ENCODE data around the gene IQCH.

IQCH gene

GRCh38 chr15:67472957-67473356 is 218.4 kb downstream of the IQCH start:
- no peaks in the 10 kb centered on the region for H3K9me3 Mint-ChIP-seq
- no peaks in the 10 kb centered on the region for H3K36me3 Mint-ChIP-seq (ENCODE audit: low read depth)
- no peaks in the 10 kb centered on the region for H3K27me3 Mint-ChIP-seq
- no peak overlapping the region for H3K4me3 Mint-ChIP-seq
- no peaks in the 10 kb centered on the region for H3K4me1 Mint-ChIP-seq (ENCODE audit: low read depth)
- H3K27ac Mint-ChIP-seq: no peak overlapping the region

DNA sequence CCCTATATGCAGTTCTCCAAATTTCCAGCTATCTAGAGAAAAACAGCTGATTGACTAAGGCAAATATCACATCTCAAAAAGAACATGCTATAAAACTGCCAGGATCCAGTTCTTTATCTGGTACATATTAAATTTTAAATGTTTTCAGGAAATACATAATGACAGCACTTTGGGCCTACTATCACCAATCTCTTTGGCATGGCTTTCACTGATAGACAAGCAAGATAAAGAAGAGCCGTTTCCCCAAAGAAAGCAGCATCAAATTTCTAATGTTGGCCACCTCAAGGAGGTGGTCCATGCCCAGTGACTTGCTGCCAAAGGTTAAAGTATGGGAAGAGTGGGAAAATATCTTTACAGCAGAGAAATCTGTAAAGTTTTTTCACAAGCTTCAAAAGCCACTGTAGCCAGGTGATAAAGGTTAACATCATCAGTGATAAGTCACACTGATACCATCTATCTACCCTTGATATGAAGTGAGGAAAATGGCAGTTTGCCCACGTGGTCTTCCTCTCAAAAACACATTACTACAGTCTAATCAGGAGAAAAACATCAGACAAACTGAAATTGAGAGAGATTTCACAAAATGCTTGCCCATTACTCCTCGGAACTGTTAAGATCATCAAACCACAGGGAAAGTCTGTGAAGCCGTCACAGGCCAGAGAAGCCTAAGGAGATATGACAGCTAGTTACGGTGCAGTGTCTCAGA is 220.0 kb downstream of the IQCH start:
- no peaks in the 10 kb centered on the region for H3K27me3 Mint-ChIP-seq
- H3K36me3 Mint-ChIP-seq (ENCODE audit: low read depth): no peaks in the 10 kb centered on the region
- H3K4me1 Mint-ChIP-seq (ENCODE audit: low read depth): no peaks in the 10 kb centered on the region
- H3K27ac Mint-ChIP-seq: no peak overlapping the region
- H3K4me3 Mint-ChIP-seq: no peak overlapping the region
- H3K9me3 Mint-ChIP-seq: no peaks in the 10 kb centered on the region

GRCh38 chr15:67479781-67480505 is 225.4 kb downstream of the IQCH start:
- Mint-ChIP-seq H3K36me3 (ENCODE audit: low read depth) (peaks cover 3% of the 10 kb centered on the region), H3K9me3 (no peaks in the 10 kb centered on the region), H3K27ac (no peak overlapping the region), H3K4me3 (no peak overlapping the region), H3K4me1 (ENCODE audit: low read depth) (no peaks in the 10 kb centered on the region), H3K27me3 (no peaks in the 10 kb centered on the region)

- Mint-ChIP-seq H3K4me3 (no peak overlapping the region), H3K36me3 (ENCODE audit: low read depth) (peaks cover 3% of the 10 kb centered on the region), H3K27me3 (no peaks in the 10 kb centered on the region), H3K27ac (no peak overlapping the region), H3K4me1 (ENCODE audit: low read depth) (no peaks in the 10 kb centered on the region), H3K9me3 (no peaks in the 10 kb centered on the region)
Observed at GRCh38 chr15:67480741-67481140, 226.2 kb downstream of the IQCH start.

DNA sequence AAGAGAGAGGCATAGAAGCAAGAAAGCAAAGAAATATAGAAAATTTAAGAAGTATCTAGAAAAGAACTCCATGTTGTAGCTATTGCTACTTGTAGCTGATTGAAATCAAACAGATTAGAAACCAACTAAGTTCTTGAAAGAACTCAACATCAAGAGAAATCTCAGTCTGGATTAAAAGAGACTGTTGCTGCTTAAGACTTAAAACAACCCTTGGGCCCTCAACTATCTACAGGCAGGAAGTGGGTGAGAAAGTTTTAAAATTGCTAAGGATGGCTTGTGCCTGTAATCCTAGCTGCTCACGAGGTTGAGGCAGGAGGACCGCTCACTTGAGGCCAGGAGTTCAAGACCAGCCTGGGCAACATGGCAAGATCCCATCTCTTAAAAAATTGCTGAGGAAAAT is 227.1 kb downstream of the IQCH start:
- H3K27ac Mint-ChIP-seq: no peak overlapping the region
- H3K27me3 Mint-ChIP-seq: no peaks in the 10 kb centered on the region
- no peak overlapping the region for H3K4me3 Mint-ChIP-seq
- no peaks in the 10 kb centered on the region for H3K4me1 Mint-ChIP-seq (ENCODE audit: low read depth)
- H3K9me3 Mint-ChIP-seq: no peaks in the 10 kb centered on the region
- H3K36me3 Mint-ChIP-seq (ENCODE audit: low read depth): peaks cover 3% of the 10 kb centered on the region

- H3K27ac Mint-ChIP-seq: no peak overlapping the region
- H3K4me1 Mint-ChIP-seq (ENCODE audit: low read depth): no peaks in the 10 kb centered on the region
- H3K27me3 Mint-ChIP-seq: no peaks in the 10 kb centered on the region
- H3K9me3 Mint-ChIP-seq: no peaks in the 10 kb centered on the region
- H3K36me3 Mint-ChIP-seq (ENCODE audit: low read depth): no peaks in the 10 kb centered on the region
- H3K4me3 Mint-ChIP-seq: no peak overlapping the region
Observed at GRCh38 chr15:67495585-67495984, 241.0 kb downstream of the IQCH start.

DNA sequence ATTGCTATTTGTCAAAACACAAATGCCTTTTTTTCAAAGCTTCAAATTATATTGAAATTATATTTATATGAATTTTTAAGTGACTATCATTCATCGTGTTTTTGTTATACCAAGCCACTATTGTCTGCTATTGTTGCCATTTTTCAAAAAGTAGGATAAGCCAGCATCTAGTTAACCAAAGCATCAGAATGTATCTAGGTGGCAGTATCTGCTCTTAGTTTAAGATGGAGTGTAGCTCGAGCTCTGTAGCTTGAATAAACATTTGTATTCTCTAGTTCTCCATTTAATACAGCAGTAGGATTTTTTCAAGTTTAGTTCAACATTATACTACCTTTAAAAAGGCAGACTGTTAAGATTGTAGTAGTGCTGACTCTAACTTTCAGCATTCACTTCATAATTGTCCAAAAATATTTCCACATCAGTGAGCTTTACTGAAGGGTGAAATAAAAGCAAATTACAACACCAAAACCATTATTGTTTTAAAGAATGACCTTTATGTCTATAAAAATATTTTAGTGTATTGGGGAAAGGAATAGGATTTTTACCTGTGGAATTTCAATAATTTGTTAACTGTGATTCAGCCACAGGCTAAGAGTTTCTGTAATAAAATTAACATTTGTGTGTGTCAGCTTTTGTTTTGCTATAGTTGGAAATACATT is 246.7 kb downstream of the IQCH start:
- Mint-ChIP-seq H3K4me1 (ENCODE audit: low read depth) (peaks cover 6% of the 10 kb centered on the region), H3K36me3 (ENCODE audit: low read depth) (no peaks in the 10 kb centered on the region), H3K27ac (no peak overlapping the region)

DNA sequence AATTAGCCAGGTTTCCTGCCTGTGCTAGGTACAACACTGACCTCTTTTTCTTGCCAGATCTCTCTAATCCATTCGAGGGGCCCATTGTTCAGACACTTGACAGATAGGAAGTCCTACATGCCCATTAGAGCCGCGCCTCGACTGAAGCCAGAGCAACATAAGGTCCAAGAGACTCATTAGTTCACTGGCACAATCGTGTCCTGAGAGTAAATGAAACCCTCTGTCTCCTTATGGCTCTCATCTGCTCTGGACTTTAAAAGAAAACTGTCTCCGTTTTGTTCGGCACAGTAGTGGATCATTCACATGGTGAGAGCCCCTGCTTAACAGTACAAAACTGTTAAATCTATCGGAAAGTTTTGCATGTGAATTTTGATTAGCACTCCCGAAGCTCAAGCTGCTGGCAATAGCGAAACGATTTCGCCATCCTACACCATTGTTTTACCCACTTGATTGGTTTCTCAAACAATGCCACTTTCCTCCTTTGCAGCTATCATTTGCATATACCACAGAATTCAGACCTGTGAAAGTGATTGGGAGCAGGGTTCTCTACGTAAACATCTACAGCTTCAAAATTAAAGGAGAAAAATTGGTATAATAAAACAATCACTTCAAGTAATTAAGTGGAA is 247.4 kb downstream of the IQCH start:
- H3K4me3 Mint-ChIP-seq: no peak overlapping the region
- H3K4me1 Mint-ChIP-seq (ENCODE audit: low read depth): peaks cover 6% of the 10 kb centered on the region
- H3K27me3 Mint-ChIP-seq: no peaks in the 10 kb centered on the region
- H3K9me3 Mint-ChIP-seq: no peaks in the 10 kb centered on the region
- no peaks in the 10 kb centered on the region for H3K36me3 Mint-ChIP-seq (ENCODE audit: low read depth)
- H3K27ac Mint-ChIP-seq: no peak overlapping the region

More for the DNA sequence above, 246.7 kb downstream of the IQCH start:
- Mint-ChIP-seq H3K27me3 (no peaks in the 10 kb centered on the region), H3K4me3 (no peak overlapping the region), H3K9me3 (no peaks in the 10 kb centered on the region)

DNA sequence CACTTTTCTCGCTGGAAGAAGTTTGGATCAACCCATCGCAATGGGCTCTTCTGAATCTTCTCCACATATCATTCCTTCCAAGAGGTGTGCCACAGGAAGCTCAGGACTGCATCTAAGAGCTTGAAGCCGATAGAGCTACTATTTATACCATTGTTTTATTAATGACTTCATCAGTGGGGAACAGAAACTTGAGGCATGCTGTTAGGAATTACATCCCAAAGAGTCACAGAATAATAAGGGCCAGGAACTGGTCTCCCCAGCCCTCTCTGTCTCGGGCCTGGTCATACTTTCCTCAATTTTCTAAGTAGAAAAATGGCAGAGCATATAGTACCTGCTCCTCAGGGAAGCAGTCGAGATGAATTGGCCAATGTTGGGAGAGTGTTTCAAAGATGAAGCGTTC is 249.5 kb downstream of the IQCH start:
- Mint-ChIP-seq H3K27me3 (no peaks in the 10 kb centered on the region), H3K4me3 (no peak overlapping the region), H3K9me3 (no peaks in the 10 kb centered on the region), H3K27ac (no peak overlapping the region), H3K36me3 (ENCODE audit: low read depth) (peaks cover 5% of the 10 kb centered on the region), H3K4me1 (ENCODE audit: low read depth) (peaks cover 6% of the 10 kb centered on the region)

GRCh38 chr15:67504796-67505195 is 250.2 kb downstream of the IQCH start:
- no peak overlapping the region for H3K4me3 Mint-ChIP-seq
- H3K9me3 Mint-ChIP-seq: no peaks in the 10 kb centered on the region
- no peak overlapping the region for H3K27ac Mint-ChIP-seq
- no peaks in the 10 kb centered on the region for H3K27me3 Mint-ChIP-seq
- H3K36me3 Mint-ChIP-seq (ENCODE audit: low read depth): peaks cover 5% of the 10 kb centered on the region
- peaks cover 6% of the 10 kb centered on the region for H3K4me1 Mint-ChIP-seq (ENCODE audit: low read depth)

DNA sequence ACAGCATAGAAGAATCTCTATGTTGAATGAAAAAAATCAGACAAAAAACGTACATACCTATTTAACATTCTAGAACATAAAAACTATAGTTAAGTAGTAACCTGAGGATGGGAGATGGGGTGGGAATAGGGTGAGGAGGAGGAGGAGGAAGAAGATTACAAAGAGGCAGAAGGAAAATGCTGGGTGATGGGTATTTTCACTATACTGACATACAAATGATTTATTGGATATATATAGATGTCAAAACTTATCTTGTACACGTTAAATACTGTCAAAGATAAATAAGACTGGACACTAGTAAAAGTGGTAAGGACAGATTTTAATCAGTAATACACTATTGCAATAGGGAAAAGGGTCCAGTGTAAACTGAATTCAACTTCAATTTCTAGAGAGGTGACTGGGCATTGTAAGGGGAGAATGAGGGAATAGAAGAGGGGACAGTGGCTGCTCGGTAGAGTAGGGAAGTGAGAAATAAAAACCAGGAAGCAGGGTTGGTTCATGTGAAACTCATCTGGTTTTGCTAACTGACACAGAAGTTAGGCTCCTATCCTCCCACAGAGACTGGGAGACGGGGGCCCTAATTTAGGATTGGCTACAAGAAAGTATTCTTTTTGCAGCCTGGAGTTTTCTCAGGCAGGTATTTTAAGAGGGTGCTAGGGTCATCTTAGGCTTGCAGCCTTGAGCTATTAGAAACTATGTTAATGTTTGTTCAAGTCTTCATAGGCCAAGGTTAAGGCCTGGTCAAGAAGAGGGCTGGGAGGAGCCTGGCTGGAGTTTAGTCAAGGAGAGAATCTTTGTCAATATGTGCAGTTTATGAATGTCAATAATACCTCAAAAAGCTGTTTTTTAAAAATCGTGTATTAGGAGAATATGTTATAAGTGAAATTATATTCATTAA is 251.3 kb downstream of the IQCH start:
- Mint-ChIP-seq H3K4me3 (no peak overlapping the region), H3K4me1 (ENCODE audit: low read depth) (peaks cover 6% of the 10 kb centered on the region), H3K27me3 (no peaks in the 10 kb centered on the region), H3K36me3 (ENCODE audit: low read depth) (peaks cover 11% of the 10 kb centered on the region), H3K27ac (no peak overlapping the region), H3K9me3 (no peaks in the 10 kb centered on the region)

DNA sequence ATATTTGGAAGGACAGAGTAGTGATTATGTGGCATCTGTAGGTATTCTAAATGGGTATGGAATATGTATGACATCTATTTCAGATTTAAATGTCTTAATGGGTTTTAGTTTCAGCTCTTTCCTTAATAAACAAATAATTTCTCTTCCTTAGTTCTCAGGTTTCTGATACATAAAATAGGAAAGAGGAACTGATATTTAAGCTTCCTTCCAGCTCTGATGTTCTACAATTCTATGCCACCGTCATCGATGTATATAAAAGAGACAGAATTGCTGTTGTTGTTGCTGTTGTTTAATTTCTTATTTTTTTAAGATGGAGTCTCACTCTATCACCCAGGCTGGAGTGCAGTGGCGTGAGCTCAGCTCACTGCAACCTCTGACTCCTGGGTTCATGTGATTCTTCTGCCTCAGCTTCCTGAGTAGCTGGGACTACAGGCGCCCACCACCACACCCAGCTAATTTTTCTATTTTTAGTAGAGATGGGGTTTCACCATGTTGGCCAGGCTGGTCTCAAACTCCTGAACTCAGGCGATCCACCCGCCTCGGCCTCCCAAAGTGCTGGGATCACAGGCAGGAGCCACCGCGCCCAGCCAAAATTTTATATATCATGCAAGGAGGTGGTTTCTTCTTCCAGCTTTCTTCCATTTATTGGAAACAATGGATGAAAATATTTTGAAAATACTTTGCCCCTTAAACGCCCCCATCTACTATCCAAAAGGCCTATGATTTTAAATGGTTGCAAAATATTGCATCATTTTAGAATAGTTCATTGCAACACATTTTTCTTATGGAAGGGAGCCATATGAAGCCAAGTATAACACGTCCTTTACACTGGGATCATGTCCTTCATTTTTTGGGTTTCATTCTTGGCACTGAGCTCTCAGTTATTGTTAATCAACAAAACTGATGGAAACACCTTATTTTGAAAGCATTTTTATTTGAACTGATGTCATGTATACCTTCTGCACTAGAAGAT is 252.5 kb downstream of the IQCH start:
- Mint-ChIP-seq H3K27ac (no peak overlapping the region), H3K4me3 (no peak overlapping the region)

DNA sequence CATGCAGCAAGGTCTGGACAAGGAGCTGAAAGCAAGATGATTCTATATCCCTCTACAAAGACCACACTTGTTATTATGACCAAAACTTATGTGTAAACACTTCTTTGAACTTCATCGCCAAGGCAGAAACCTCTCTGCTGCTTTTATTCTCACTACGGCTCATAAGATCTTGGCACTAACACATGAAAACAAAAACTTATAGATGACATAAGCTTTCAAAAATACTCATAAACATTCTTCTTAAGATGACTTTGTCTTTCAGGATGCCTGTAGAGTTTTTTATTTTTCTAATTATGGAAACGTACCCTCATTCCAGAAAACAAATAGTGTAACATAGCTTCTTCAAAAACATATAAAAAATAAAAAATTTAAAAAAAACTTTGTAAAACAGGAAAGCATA is 253.8 kb downstream of the IQCH start:
- Mint-ChIP-seq H3K9me3 (no peaks in the 10 kb centered on the region), H3K27me3 (no peaks in the 10 kb centered on the region), H3K4me1 (ENCODE audit: low read depth) (peaks cover 10% of the 10 kb centered on the region), H3K4me3 (no peak overlapping the region), H3K36me3 (ENCODE audit: low read depth) (peaks cover 27% of the 10 kb centered on the region), H3K27ac (no peak overlapping the region)

More for the DNA sequence above, 252.5 kb downstream of the IQCH start:
- no peaks in the 10 kb centered on the region for H3K27me3 Mint-ChIP-seq
- H3K9me3 Mint-ChIP-seq: no peaks in the 10 kb centered on the region
- peaks cover 10% of the 10 kb centered on the region for H3K4me1 Mint-ChIP-seq (ENCODE audit: low read depth)
- peaks cover 15% of the 10 kb centered on the region for H3K36me3 Mint-ChIP-seq (ENCODE audit: low read depth)

Data from stimulated activated naive CD8-positive, alpha-beta T cell treated with anti-CD3 and anti-CD28 coated beads, Interleukin-15, Interleukin-2, amounts not matched to agents 100 ng/mL and 50 ng/mL, for 24 hours (primary cell).